Glutamatergic neuron (in vitro differentiated cells): ENCODE data around the gene SPTAN1. TPM values are rescaled to one million over a fixed set of nuclear protein-coding genes. Genes with fewer than 3 reads are reported as not detected.
A peak's percentile ranks its signal among the peaks of the same experiment; 100 is the strongest.
"Not testable (repeated sequence)": the region's sequence is repeated elsewhere in the genome, so short reads cannot be mapped to it uniquely, and the experiment has no call there.

Source experiments
- DNase-seq: peaks from one replicate; pipeline ENCODE4 v3.0.0; 2022
- H3K27ac Mint-ChIP-seq: one replicate; pipeline ENCODE4 v1.8.0; 2020; ENCODE audit warnings: mild to moderate bottlenecking, mixed read lengths, inconsistent platforms; ENCODE audit not compliant: unreplicated experiment
- H3K27me3 Mint-ChIP-seq: one replicate; pipeline ENCODE4 v1.8.0; 2020; ENCODE audit warnings: mild to moderate bottlenecking, moderate library complexity, mixed read lengths, inconsistent platforms; ENCODE audit not compliant: unreplicated experiment
- H3K36me3 Mint-ChIP-seq: one replicate; pipeline ENCODE4 v1.8.0; 2020; ENCODE audit warnings: mild to moderate bottlenecking, mixed read lengths, inconsistent platforms; ENCODE audit not compliant: unreplicated experiment
- H3K4me1 Mint-ChIP-seq: one replicate; pipeline ENCODE4 v1.8.0; 2020; ENCODE audit warnings: mild to moderate bottlenecking, low read depth, mixed read lengths, inconsistent platforms; ENCODE audit not compliant: unreplicated experiment
- H3K4me3 Mint-ChIP-seq: one replicate; pipeline ENCODE4 v1.8.0; 2020; ENCODE audit warnings: mild to moderate bottlenecking, mixed read lengths, inconsistent platforms; ENCODE audit not compliant: unreplicated experiment
- H3K9me3 Mint-ChIP-seq: one replicate; pipeline ENCODE4 v1.8.0; 2020; ENCODE audit warnings: mild to moderate bottlenecking, moderate library complexity, mixed read lengths, inconsistent platforms; ENCODE audit not compliant: unreplicated experiment
- long read RNA-seq: library from polyadenylated mRNA; unstranded; transcript quantifications from one replicate; pipeline ENCODE4 v2.0.0, GENCODE V29; 2020; ENCODE audit not compliant: unreplicated experiment
- total RNA-seq: library from RNA; stranded (reverse); fragmentation: NEBNext Ultra II Directional; extraction: Animal tissue kit (Norgen Biotek cat#: 25700); gene quantifications from one replicate; pipeline ENCODE4 v1.2.1, GENCODE V29; 2021; ENCODE audit not compliant: unreplicated experiment
- TF ChIP-seq, protein P1 (sequence below): fragments of 200-600 bp; sonication (generic); IDR thresholded peaks from one replicate; pipeline ENCODE4 v1.5.0; 2021; ENCODE audit not compliant: partially characterized antibody, unreplicated experiment

The SPTAN1 gene
- 750 TPM for total RNA-seq
- long read RNA-seq, transcript SPTAN1-221 (5 exons, 1,503 nt), result major isoform, 5 of 23 reads
- long read RNA-seq, partial matches to known transcripts, result 12 of 23 reads
- long read RNA-seq, other reads (novel, unspliced or antisense), result 3 of 23 reads

DNA sequence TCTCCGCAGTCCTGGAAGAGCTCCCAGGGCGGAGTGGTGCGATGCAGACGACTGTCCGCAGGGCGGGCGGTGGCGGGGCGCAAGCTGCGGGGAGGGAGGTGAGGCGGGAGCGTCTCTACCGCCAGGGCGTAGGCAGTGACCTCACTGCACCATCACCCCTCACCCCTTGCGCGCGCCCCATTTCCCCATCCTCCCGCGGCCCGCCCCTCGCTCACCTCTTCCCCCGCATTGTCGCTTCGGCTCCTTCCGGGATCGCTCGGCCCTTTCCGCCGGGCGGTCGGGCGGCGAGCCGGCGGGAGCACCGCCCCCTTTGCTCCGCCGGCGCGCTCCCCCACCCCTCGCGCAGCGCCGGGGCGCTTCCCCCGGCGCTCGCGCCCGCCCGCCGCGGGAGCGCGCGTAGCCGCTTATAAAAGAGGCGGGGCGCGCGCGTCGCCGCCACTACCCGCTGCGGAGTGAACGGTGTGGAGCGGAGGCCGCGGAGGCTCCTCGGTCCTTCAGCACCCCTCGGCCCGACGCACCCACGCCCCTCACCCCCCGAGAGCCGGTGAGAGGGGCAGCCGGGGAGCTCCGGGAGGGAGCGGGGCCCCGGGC is at the start of gene SPTAN1:
Gene SPTAN1 (plus strand): TSS at position 435 of the 591 bp plus-strand sequence. CDS start 14,154 bp downstream, outside the sequence.
- Mint-ChIP-seq H3K4me3 (peak within 1 kb of the TSS; percentile 98), H3K9me3 (peaks cover 6% of the 10 kb centered on the region), H3K27ac (peak within 1 kb of the TSS; percentile 98), H3K36me3 (no peaks in the 10 kb centered on the region), H3K4me1 (peaks cover 28% of the 10 kb centered on the region), H3K27me3 (peaks cover 4% of the 10 kb centered on the region)
- DNase-seq, result peak; percentile 94
- TF ChIP-seq, protein P1, sequence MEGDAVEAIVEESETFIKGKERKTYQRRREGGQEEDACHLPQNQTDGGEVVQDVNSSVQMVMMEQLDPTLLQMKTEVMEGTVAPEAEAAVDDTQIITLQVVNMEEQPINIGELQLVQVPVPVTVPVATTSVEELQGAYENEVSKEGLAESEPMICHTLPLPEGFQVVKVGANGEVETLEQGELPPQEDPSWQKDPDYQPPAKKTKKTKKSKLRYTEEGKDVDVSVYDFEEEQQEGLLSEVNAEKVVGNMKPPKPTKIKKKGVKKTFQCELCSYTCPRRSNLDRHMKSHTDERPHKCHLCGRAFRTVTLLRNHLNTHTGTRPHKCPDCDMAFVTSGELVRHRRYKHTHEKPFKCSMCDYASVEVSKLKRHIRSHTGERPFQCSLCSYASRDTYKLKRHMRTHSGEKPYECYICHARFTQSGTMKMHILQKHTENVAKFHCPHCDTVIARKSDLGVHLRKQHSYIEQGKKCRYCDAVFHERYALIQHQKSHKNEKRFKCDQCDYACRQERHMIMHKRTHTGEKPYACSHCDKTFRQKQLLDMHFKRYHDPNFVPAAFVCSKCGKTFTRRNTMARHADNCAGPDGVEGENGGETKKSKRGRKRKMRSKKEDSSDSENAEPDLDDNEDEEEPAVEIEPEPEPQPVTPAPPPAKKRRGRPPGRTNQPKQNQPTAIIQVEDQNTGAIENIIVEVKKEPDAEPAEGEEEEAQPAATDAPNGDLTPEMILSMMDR, result no peak

DNA sequence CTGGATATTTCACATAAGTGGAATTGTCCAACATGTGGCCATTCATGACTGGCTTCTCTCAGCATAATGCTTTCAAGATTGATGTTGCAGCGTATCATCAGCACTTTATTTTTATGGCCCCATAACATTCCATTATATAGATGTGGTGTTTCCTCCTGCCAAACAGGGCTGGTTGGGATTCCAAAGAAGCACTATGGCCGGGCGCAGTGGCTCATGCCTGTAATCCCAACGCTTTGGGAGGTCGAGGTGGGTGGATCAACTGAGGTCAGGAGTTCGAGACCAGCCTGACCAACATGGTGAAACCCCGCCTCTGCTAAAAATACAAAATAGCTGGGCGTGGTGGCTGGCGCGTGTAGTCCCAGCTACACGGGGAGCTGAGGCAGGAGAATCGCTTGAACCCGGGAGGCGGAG is 49.0 kb upstream of the SPTAN1 start:
- not testable (repeated sequence) for H3K27ac Mint-ChIP-seq, H3K36me3 Mint-ChIP-seq, H3K27me3 Mint-ChIP-seq, H3K9me3 Mint-ChIP-seq, H3K4me1 Mint-ChIP-seq, H3K4me3 Mint-ChIP-seq, DNase-seq

DNA sequence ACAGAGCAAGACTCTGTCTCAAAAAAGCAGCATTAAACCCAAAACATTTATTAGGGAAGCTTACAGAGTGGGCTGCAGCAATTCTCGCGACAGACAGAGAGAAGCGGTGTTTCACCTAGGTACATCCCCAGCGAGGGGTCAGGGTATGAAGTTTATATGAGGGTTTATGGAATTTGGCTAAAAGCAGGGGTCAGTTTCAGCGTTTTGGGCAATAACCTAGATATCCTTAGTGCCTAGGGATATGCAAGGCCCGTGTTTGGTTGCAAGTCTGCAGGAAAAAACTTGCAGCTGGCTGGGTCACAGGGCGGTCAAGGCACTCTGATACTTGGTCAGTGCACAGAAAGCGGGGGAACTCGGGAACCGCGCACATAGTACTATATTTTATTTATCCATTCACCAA is 48.5 kb upstream of the SPTAN1 start:
- TF ChIP-seq, protein P1, result no peak
- peaks cover 2% of the 10 kb centered on the region for H3K9me3 Mint-ChIP-seq
- H3K36me3 Mint-ChIP-seq, result no peaks in the 10 kb centered on the region
- no peak overlapping the region for H3K27ac Mint-ChIP-seq
- no peak for DNase-seq
- H3K27me3 Mint-ChIP-seq, result no peaks in the 10 kb centered on the region
- peak overlapping the region; percentile 80 for H3K4me3 Mint-ChIP-seq
- H3K4me1 Mint-ChIP-seq, result peaks cover 8% of the 10 kb centered on the region

DNA sequence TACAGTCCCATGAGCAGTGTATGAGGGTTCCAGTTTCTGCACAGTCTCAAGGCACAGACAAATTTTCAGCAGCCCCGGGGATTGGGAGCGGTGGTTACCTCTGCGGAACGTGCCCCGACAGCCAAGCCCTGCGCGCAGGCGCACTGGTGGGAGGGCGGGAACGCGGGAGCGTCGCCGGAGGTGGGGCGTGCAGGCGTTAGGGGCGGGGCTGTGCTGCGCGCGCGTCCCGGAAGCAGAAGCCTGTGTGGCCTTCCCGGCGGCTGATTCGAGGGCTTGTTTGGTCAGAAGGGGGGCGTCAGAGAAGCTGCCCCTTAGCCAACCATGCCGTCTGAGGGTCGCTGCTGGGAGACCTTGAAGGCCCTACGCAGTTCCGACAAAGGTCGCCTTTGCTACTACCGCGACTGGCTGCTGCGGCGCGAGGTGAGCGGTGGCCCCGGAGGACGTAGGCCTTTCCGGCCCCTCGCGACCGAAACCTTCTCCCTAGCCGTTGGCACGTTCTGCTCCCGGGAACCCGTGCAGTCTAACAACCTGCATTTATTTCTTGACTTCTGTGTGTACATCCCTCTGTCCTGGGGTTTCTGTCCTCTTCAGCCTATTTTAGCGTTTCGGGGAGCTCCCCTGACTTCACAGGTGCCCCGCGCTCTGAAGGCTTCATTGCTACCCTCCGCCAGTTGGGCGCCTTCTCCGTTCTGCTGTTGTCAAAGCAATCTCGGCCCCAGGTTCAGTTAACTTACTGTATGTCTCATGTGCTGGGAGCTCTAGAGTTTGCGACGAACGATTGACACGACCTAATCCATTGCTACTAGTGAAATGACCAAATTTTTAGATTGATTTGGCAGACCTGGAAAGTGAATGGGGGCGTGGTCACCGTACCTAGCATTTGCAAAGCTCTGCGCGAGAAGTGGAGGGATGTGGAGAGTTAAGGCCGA is 47.6 kb upstream of the SPTAN1 start, which contains the start of gene GLE1:
Gene GLE1 (plus strand): TSS at position 235 of the 929 bp plus-strand sequence. CDS start 87 bp downstream, at position 322.
- peaks cover 8% of the 10 kb centered on the region for H3K4me1 Mint-ChIP-seq
- DNase-seq, result peak; percentile 99
- H3K4me3 Mint-ChIP-seq, result peak within 1 kb of the TSS; percentile 99
- TF ChIP-seq, protein P1, result no peak
- H3K27ac Mint-ChIP-seq, result peak within 1 kb of the TSS; percentile 87
- H3K9me3 Mint-ChIP-seq, result peaks cover 2% of the 10 kb centered on the region
- no peaks in the 10 kb centered on the region for H3K36me3 Mint-ChIP-seq
- H3K27me3 Mint-ChIP-seq, result no peaks in the 10 kb centered on the region

DNA sequence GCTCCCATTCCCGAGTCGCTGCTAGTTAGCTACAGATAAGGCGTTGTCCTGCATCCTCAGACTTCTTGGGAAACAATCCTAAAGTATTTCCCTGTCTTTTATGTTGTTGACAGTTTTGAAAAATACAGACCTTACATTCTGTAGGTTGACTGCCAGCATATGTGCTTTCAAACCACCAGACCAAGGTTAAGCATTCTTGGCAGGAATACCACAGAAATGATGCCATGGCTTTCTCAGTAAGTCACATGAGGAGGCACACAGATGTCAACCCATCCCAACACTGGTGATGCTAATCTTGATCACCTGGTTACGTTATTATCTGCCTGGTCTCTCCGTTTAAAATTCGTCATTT is 47.0 kb upstream of the SPTAN1 start:
- Mint-ChIP-seq H3K27ac (no peak overlapping the region), H3K4me1 (peaks cover 8% of the 10 kb centered on the region), H3K9me3 (peaks cover 2% of the 10 kb centered on the region), H3K36me3 (no peaks in the 10 kb centered on the region), H3K27me3 (no peaks in the 10 kb centered on the region), H3K4me3 (peak overlapping the region; percentile 99)
- TF ChIP-seq, protein P1, result no peak
- no peak for DNase-seq

DNA sequence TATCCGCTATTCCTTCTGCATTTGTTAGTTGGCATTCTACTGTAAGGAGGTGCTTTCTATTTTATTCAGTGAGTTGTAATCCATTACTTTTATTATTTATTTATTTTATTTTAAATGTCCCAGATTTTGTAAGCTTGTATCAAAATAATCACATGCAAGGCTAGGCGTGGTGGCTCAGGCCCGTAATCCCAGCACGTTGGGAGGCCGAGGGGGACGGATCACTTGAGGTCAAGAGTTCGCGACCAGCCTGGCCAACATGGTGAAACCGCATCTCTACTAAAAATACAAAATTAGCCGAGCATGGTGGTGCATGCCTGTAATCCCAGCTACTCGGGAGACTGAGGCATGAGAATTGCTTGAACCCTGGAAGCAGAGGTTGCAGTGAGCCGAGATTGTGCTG is 46.5 kb upstream of the SPTAN1 start:
- H3K27me3 Mint-ChIP-seq, H3K36me3 Mint-ChIP-seq, DNase-seq, H3K27ac Mint-ChIP-seq, H3K9me3 Mint-ChIP-seq, H3K4me1 Mint-ChIP-seq: not testable (repeated sequence)
- H3K4me3 Mint-ChIP-seq, result peak overlapping the region; percentile 99
